GM18502 (cell line): ENCODE data around the gene ABCC2.
"Not testable (repeated sequence)": the region's sequence is repeated elsewhere in the genome, so short reads cannot be mapped to it uniquely, and the experiment has no call there.

Source experiments
- ATAC-seq: cut with Tn5 transposase; IDR thresholded peaks from one replicate; pipeline ENCODE4 v1.9.1; 2021; ENCODE audit warnings: mild to moderate bottlenecking; ENCODE audit not compliant: unreplicated experiment, poor library complexity

The ABCC2 gene

GRCh38 chr10:99805190-99805589, 22.8 kb downstream of the ABCC2 start:
- ATAC-seq, result no peak

GRCh38 chr10:99806091-99806490, 23.7 kb downstream of the ABCC2 start:
- no peak for ATAC-seq

DNA sequence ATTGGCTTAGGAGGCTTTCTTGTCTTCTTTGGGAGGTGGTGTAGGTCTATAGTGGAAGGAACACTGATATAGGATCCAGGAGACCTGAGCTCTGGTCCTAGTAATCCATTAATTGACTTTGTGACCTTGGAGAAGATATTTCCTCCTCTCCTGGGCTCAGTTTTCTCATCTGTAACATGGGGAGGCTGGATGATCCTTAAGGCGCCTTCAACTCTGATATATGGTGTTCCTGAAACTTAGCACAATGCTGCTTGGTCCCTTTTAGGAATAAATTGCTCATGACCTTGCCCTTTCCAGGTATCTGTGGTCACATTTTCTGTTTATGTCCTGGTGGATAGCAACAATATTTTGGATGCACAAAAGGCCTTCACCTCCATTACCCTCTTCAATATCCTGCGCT, 25.3 kb downstream of the ABCC2 start:
- no peak for ATAC-seq

- ATAC-seq, result no peak
Measured at GRCh38 chr10:99808270-99808669, 25.8 kb downstream of the ABCC2 start.

DNA sequence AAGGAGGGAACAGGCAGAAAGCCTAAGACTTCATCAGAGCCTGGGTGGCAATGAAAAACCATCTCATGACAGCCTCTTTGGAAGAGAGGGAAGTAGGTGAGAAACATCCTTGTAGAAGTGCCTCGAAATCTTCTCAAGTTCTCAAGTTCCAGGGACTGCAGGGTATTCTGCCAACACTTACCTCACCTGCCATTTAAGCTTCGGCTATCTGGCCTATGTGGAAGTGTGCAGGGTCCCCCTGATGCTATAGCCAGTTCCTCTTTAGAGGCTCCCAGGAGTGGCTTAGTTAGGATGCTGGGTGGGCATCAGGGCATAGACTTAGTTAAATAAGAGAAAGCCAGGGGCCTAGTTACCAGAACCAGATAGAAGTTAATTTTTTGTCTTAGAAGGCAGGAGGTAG, 27.0 kb downstream of the ABCC2 start:
- ATAC-seq, result no peak

DNA sequence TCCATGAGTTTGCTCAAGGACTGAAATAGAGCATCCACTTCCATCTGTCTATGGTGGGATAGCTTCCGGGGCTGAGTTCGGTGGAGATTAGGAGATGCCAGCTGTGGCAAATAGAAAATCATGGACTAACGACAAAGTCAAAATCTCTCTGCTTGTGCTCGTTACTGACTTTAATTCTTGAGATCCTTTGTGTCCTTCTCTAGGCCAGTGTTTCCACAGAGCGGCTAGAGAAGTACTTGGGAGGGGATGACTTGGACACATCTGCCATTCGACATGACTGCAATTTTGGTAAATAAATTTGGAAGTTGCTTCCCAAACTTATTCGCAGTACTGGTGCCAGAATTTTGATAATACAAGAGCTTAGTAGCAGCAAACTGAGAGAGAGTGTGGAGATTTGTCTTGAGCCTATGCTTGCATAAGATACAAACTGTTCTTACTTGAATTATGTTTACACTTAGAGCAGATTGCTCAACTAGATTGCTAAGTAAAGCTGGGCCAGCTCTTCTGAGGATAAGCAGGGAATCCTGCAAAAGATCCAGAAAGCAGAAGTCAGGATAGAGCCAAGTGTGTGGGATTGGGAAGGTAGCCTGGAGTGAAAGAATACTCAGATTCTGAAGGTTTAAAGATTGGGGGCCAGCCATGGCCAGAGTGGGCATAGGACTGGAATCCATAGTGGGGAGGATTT, 27.6 kb downstream of the ABCC2 start:
- no peak for ATAC-seq

GRCh38 chr10:99812177-99812576, 29.7 kb downstream of the ABCC2 start:
- ATAC-seq, result no peak

DNA sequence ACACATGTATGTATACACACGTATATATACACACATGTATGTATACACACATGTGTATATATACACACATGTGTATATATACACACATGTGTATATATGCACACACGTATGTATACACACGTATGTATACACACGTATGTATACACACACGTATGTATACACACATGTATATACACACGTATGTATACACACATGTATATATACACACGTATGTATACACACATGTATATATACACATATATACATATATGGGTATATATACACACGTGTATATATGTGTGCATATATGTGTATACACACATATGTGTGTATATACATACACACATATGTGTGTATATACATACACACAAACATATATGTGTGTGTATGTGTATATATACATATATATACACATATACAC, 31.7 kb downstream of the ABCC2 start:
- no peak for ATAC-seq

GRCh38 chr10:99815621-99816020, 33.2 kb downstream of the ABCC2 start:
- ATAC-seq, result no peak

DNA sequence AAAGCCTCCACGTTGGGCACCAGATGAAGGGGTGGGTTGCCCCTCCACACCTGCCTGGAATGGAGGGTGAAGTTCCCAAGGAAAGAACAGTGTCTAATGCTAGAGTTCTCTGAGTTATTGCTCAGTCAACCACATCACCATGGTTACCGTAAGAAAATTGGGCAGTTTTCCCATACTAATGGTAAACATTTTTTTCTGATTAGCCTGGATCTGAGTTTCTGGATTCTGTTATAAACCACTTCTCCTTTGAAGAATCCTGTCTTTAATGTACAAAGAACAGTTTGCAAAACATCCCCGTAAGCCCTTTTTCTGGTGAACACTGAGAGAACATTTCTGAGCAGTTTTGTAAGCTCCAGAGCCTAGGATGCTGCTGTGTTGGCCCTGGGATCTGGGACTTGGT, 45.5 kb downstream of the ABCC2 start:
- ATAC-seq, result no peak

GRCh38 chr10:99828464-99828863, 46.0 kb downstream of the ABCC2 start:
- no peak for ATAC-seq

- no peak for ATAC-seq
Measured at GRCh38 chr10:99832439-99832838, 50.0 kb downstream of the ABCC2 start.

DNA sequence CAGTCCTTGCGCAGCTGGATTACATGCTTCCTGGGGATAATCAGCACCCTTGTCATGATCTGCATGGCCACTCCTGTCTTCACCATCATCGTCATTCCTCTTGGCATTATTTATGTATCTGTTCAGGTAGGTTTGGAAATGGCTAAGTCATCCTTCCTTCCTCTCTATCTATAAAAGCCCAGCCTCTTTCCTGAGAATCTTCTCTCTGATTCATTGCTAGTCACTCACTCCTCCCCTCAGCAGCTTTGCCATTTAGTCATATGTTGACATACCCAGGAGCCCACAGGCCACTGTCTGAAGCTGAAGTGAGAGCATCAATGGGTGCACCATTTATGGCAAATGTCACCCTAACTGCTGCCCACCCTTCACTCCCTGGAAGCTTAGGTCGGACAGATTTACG, 52.0 kb downstream of the ABCC2 start:
- ATAC-seq, result no peak

DNA sequence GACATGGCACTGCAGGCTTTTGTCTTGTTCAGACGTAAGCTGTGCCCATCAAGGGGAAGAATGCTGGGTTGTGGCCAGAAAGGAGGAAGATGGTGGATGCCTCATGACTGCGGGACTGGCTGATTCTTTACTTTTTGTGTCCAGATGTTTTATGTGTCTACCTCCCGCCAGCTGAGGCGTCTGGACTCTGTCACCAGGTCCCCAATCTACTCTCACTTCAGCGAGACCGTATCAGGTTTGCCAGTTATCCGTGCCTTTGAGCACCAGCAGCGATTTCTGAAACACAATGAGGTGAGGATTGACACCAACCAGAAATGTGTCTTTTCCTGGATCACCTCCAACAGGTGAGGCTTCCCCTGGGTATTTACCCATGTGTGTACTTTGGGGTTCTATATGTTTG, 53.5 kb downstream of the ABCC2 start:
- ATAC-seq, result no peak

DNA sequence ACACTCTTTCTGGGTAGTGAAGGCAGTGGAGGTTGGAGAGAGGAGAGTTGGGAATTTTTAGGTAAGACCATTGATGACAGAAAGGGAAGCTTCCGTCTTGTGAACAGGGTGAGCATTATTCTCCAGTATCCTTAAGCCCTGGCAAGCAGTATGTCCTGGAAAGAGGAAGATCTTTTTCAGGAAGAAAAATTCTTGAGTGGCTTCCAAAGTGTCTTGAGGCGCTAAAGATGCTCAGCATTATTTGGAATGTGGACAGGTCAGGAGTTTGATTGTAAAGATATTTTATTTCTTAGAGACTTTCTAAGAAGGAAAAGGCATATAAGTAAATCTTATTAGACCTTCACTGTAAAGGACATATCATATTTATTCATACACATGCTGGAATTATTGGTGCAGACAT, 54.3 kb downstream of the ABCC2 start:
- no peak for ATAC-seq

- ATAC-seq, result not testable (repeated sequence)
Measured at GRCh38 chr10:99840859-99841258, 58.4 kb downstream of the ABCC2 start.

- no peak for ATAC-seq
Measured at GRCh38 chr10:99841746-99842145, 59.3 kb downstream of the ABCC2 start.

DNA sequence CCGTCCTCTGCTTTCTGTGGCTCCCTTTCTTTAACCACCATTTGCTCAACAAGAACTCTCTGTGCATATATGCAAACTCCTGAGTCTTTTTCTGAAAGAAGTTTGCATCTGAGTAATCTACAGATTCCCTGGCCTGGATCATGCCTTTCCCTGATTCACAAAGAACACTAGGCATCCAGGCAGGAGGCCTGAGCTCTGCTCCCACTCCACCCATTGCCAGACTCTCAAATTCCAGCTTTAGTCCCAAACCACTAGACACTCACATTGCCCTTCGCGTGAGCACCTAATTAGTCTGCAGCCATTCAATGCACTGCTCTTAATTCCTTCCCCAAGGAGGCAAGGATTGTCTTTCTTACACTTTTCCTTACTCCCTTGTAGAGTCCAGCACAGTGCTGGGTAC, 60.9 kb downstream of the ABCC2 start:
- ATAC-seq, result no peak

DNA sequence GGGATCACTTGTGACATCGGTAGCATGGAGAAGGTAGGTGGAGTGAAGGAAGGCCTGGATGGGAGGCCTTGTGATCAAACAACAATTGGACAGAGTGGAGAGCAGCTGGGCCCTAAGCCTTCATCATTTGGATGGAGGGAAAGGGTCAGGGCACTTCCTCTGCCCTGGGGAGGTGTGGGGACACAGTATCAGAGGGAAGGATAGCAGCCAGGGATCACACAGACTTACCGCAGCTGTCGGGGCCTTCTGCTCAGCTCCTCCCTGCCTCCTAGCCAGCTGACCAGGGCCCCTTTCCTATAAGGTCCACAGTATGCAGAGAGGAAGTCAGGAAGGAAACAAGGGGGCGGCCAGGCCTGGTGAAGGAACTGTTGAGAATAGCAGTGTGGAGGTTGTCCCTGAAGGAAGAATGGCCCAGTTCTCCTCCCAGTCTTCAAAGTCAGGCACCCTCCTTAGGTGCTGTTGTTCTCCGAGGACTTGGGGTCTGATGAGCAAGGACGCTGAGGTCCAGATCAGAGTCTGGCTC, 62.1 kb downstream of the ABCC2 start:
- no peak for ATAC-seq

GRCh38 chr10:99845837-99846382, 63.5 kb downstream of the ABCC2 start:
- peak; percentile 74 for ATAC-seq

DNA sequence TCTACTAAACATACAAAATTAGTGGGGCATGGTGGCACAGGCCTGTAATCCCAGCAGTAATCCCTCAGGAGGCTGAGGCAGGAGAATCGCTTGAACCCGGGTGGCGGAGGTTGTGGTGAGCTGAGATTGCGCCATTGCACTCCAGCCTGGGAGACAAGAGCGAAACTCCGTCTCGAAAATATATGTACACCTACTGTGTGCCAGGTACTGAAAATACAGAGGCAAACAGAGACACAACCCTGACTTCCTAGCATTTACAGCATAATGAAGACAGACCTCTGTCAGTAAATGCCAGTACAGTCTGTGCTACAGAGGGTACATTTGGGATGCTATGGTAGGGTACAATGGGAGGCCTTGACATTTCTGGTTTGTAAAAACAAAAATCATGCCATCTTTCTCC, 66.6 kb downstream of the ABCC2 start:
- no peak for ATAC-seq

DNA sequence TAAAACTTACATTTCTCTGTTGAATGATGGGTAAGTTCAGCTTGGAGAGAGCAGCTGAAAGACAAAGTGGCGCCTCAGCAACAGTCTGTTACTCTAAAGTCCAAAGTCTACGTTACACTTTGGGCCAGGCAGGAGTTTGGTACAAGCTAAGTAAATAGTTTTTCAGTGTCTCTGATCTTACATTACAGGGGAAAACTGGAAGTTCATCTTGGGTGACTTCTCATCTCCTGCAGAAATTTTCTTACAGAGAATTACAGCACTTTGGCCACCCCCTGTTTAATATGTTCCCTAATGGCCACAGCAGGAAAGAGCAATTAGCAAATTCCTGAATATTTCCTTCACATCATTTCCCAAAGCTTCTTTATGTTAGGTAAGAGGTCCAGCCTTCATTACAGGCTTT, 67.1 kb downstream of the ABCC2 start:
- no peak for ATAC-seq
